Measurements from ENCODE around the gene TET3.

TET3 gene

GRCh38 chr2:74029714-74030397 lies 45.1 kb downstream of the TET3 start:
- Mint-ChIP-seq H3K4me3 (peak overlapping the region; percentile 16), H3K4me1 (ENCODE audit: low read depth) (peaks cover 68% of the 10 kb centered on the region), H3K27ac (peak overlapping the region; percentile 46), H3K27me3 (ENCODE audit: low read depth) (no peaks in the 10 kb centered on the region), H3K9me3 (peaks cover 4% of the 10 kb centered on the region), H3K36me3 (ENCODE audit: low read depth) (peaks cover 15% of the 10 kb centered on the region)
- DNase-seq (ENCODE audit: low spot score), result no peak

DNA sequence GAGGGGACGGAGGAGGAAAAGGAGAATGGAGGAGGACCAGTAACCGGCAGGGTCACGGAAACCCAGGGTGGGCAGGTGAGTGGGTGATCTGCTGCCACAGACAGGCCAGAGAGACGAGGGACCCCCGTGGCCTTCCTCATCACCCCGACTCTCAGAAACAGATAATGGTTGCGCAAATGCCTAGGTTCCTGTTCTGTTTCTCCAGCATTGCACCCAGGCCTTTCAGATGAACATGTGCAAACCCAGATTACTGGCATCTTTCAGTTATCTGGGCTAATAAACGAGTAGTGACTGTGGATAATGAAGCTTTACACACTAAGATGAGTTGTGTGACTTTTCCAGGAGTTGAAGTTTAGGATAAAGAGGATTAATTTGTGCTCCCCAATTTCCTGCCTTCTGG lies 46.5 kb downstream of the TET3 start:
- peak overlapping the region; percentile 74 for H3K27ac Mint-ChIP-seq
- no peaks in the 10 kb centered on the region for H3K27me3 Mint-ChIP-seq (ENCODE audit: low read depth)
- DNase-seq (ENCODE audit: low spot score), result no peak
- H3K4me1 Mint-ChIP-seq (ENCODE audit: low read depth), result peaks cover 67% of the 10 kb centered on the region
- H3K36me3 Mint-ChIP-seq (ENCODE audit: low read depth), result peaks cover 15% of the 10 kb centered on the region
- H3K9me3 Mint-ChIP-seq, result peaks cover 4% of the 10 kb centered on the region
- peak overlapping the region; percentile 85 for H3K4me3 Mint-ChIP-seq

DNA sequence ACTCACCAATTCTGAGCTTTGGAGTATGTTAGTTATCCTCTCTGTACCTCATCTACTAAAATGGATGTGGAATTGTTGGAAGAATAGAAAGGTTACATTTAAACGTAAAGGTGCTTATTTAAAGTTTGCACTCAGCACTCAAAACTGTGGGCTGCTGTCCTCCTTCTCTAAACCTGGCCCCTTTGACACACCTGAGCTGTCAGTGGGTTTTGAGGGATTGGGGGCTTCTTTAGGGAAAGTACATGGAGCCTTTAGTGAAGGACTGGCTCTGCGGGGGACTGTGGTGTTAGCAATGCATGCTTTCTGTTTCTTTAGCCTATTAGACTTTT lies 47.2 kb downstream of the TET3 start:
- no peak for DNase-seq (ENCODE audit: low spot score)
- peaks cover 4% of the 10 kb centered on the region for H3K9me3 Mint-ChIP-seq
- peak overlapping the region; percentile 94 for H3K27ac Mint-ChIP-seq
- H3K36me3 Mint-ChIP-seq (ENCODE audit: low read depth), result peaks cover 14% of the 10 kb centered on the region
- H3K4me1 Mint-ChIP-seq (ENCODE audit: low read depth), result peaks cover 69% of the 10 kb centered on the region
- peak overlapping the region; percentile 85 for H3K4me3 Mint-ChIP-seq
- H3K27me3 Mint-ChIP-seq (ENCODE audit: low read depth), result no peaks in the 10 kb centered on the region

DNA sequence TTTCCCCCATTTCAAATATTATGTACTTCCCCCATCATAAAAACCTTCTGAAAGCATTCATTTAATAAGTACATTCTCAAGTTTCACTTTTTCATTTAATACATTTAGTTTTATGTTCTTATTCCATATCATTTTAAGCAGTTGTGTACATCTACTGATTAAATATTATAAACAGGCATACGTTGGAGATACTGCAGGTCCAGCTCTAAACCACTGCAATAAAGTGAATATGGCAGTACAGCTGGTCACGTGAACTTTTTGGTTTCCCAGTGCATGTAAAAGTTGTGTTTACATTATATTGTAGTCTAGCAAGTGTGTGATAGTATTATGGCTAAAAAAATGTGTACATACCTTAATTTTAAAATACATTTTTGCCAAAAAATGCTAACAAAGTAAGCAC lies 48.7 kb downstream of the TET3 start:
- no peaks in the 10 kb centered on the region for H3K27me3 Mint-ChIP-seq (ENCODE audit: low read depth)
- H3K4me3 Mint-ChIP-seq, result peak overlapping the region; percentile 85
- H3K9me3 Mint-ChIP-seq, result peaks cover 2% of the 10 kb centered on the region
- peak overlapping the region; percentile 94 for H3K27ac Mint-ChIP-seq
- H3K36me3 Mint-ChIP-seq (ENCODE audit: low read depth), result peaks cover 4% of the 10 kb centered on the region
- H3K4me1 Mint-ChIP-seq (ENCODE audit: low read depth), result peaks cover 74% of the 10 kb centered on the region
- no peak for DNase-seq (ENCODE audit: low spot score)

Data from T-helper 2 cell treated with Interferon-gamma antibody and Interleukin-4, amounts not matched to agents 5 μg/mL and 100 μg/mL, for 36 hours (primary cell).